Heart left ventricle (tissue), 13 donors: ENCODE data around the gene FMO1.

Experiments used
- CTCF ChIP-seq, 12 donors: fragments of 200-600 bp; sonication (generic) in 4 of 12; IDR thresholded peaks; one replicate each; pipeline versions ENCODE4 v1.5.0 to v1.8.0; 2018 to 2022; ENCODE audit warnings: antibody characterized with exemption in 12 of 12, mild to moderate bottlenecking in 5 of 12
- POLR2A ChIP-seq, 2 donors: fragments of 450-650 bp; IDR thresholded peaks; one replicate each; pipeline ENCODE4 v1.6.1; 2017; ENCODE audit warnings: antibody characterized with exemption in 2 of 2, mild to moderate bottlenecking in 2 of 2, moderate library complexity in 2 of 2
- donor health status: ischemic (EF 13 %, LVEDD 7.1; RV severe dilation, severe dysfunction).
- donor health status: DM: no; HTN: yes; CAD: no.
- donor health status: DM: no; HTN: no; CAD: no.
- donor health status: ischemic (EF 25% LVEDD 6.9; RV normal size, moderate dysfunction).
- donor health status: ischemic (EF 25% LVEDD 5.7; RV mildly dilated, moderate dysfunction).
- donor health status: ischemic (EF 35%, LVEDD 5.7; RV mildly dilated, moderate dysfunction).
- donor health status: nonischemic (EF 11% LVEDD 7.7; RV severe dilation, severe dysfunction).
- donor health status: DM: yes; HTN: yes; CAD: no.
- donor health status: PGD.
- donor health status: ischemic (EF 29% LVEDD 5.4; RV normal size, mild dysfunction).
- donor health status: nonischemic (EF 23%, LVEDD 6.1; RV moderate dilation, normal function).

GRCh38 chr1:171248841-171249240 is 547 bp downstream of the FMO1 start:
- TF ChIP-seq POLR2A (IDR thresholded peaks at IDR 0.05) (no peak), CTCF (IDR thresholded peaks at IDR 0.05) (no peak)
